Neural crest cell (in vitro differentiated cells): ENCODE results near the gene BCAT1. TPM values are rescaled to one million over a fixed set of nuclear protein-coding genes. Genes with fewer than 3 reads are reported as not detected.

Experiments
- DNase-seq: peaks from one replicate; pipeline ENCODE4 v3.0.0; 2021; ENCODE audit warnings: low read depth, mixed read lengths, low spot score
- H3K27ac Mint-ChIP-seq: one replicate; pipeline ENCODE4 v1.8.0; 2021; ENCODE audit warnings: mild to moderate bottlenecking, mixed read lengths; ENCODE audit not compliant: unreplicated experiment
- H3K27me3 Mint-ChIP-seq: 2 replicates; pipeline ENCODE4 v1.8.0; 2021; ENCODE audit warnings: low read depth, mild to moderate bottlenecking, mixed read lengths
- H3K36me3 Mint-ChIP-seq: 2 replicates; pipeline ENCODE4 v1.8.0; 2021; ENCODE audit warnings: low read depth, mild to moderate bottlenecking, mixed read lengths
- H3K4me1 Mint-ChIP-seq: 2 replicates; pipeline ENCODE4 v1.8.0; 2021; ENCODE audit warnings: mixed read lengths
- H3K4me3 Mint-ChIP-seq: one replicate; pipeline ENCODE4 v1.8.0; 2021; ENCODE audit warnings: mild to moderate bottlenecking, mixed read lengths
- H3K9me3 Mint-ChIP-seq: 2 replicates; pipeline ENCODE4 v1.8.0; 2021; ENCODE audit warnings: mixed read lengths
- total RNA-seq: library from RNA; stranded (reverse); gene quantifications from 2 replicates; pipeline ENCODE4 v1.2.1, GENCODE V29; 2021
- TF ChIP-seq, protein P1 (sequence below): fragments of 200-600 bp; sonication (generic); conservative IDR thresholded peaks from 2 replicates; pipeline ENCODE4 v1.5.0; 2021; ENCODE audit warnings: antibody characterized with exemption, mild to moderate bottlenecking

BCAT1 gene
- total RNA-seq, 1 donor from 2014 or later: 199 TPM

DNA sequence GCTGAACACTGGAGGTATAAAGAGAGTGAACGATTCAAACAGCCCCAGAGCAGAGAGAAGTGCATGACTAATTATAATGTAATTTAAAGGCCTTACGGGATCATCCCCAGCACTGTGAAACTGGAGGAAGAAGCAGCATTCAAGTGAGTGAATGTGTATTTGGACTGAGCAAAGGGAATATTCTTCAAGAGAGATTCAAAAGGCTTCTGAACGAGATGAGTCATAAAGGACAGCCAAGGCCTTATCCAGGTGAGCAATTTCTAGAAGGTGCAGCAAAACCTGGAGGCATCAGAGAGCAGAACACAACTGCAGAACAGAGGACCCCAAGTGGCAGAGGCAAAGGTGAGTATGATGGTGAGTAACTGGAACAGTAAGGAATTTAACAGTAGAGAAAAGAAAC is 127.2 kb downstream of the BCAT1 start:
- no peak for DNase-seq
- Mint-ChIP-seq H3K36me3 (peaks cover 29% of the 10 kb centered on the region), H3K4me1 (no peaks in the 10 kb centered on the region), H3K27ac (no peak overlapping the region), H3K9me3 (no peaks in the 10 kb centered on the region), H3K4me3 (no peak overlapping the region), H3K27me3 (no peaks in the 10 kb centered on the region)
- TF ChIP-seq, protein P1, sequence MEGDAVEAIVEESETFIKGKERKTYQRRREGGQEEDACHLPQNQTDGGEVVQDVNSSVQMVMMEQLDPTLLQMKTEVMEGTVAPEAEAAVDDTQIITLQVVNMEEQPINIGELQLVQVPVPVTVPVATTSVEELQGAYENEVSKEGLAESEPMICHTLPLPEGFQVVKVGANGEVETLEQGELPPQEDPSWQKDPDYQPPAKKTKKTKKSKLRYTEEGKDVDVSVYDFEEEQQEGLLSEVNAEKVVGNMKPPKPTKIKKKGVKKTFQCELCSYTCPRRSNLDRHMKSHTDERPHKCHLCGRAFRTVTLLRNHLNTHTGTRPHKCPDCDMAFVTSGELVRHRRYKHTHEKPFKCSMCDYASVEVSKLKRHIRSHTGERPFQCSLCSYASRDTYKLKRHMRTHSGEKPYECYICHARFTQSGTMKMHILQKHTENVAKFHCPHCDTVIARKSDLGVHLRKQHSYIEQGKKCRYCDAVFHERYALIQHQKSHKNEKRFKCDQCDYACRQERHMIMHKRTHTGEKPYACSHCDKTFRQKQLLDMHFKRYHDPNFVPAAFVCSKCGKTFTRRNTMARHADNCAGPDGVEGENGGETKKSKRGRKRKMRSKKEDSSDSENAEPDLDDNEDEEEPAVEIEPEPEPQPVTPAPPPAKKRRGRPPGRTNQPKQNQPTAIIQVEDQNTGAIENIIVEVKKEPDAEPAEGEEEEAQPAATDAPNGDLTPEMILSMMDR: no peak

- H3K4me1 Mint-ChIP-seq: peaks cover under 1% of the 10 kb centered on the region
- TF ChIP-seq, protein P1: no peak
- H3K36me3 Mint-ChIP-seq: peaks cover 32% of the 10 kb centered on the region
Measured at GRCh38 chr12:24820872-24821271, 128.0 kb downstream of the BCAT1 start.

DNA sequence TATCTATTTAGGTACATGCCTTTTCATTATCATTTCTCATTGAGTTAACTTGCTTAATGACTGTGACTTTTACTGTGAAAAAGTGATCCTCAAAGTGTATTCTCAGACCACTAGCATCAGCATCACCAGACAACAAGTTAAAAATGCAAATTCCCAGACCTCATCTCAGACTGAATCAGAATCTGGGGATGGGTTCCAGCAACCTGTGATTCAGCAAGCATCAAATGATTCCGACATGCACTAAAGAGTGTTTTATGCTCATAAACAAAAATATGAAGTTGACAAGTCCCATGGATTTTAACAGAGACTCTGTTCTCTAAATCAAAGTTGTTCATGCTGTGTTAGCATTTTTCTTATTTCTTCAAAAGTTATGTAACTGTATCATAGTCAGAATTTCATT is 130.6 kb downstream of the BCAT1 start:
- TF ChIP-seq, protein P1: no peak
- H3K27me3 Mint-ChIP-seq: no peaks in the 10 kb centered on the region

More at GRCh38 chr12:24820872-24821271, 128.0 kb downstream of the BCAT1 start:
- H3K9me3 Mint-ChIP-seq: no peaks in the 10 kb centered on the region
- DNase-seq: no peak
- H3K27ac Mint-ChIP-seq: no peak overlapping the region
- no peaks in the 10 kb centered on the region for H3K27me3 Mint-ChIP-seq
- H3K4me3 Mint-ChIP-seq: no peak overlapping the region

GRCh38 chr12:24815114-24815423 is 133.8 kb downstream of the BCAT1 start:
- TF ChIP-seq, protein P1: no peak
- DNase-seq: no peak
- no peak overlapping the region for H3K27ac Mint-ChIP-seq
- H3K9me3 Mint-ChIP-seq: no peaks in the 10 kb centered on the region
- H3K27me3 Mint-ChIP-seq: no peaks in the 10 kb centered on the region
- no peak overlapping the region for H3K4me3 Mint-ChIP-seq
- peaks cover 6% of the 10 kb centered on the region for H3K4me1 Mint-ChIP-seq
- H3K36me3 Mint-ChIP-seq: peaks cover 21% of the 10 kb centered on the region

More for the DNA sequence above, 130.6 kb downstream of the BCAT1 start:
- Mint-ChIP-seq H3K27ac (no peak overlapping the region), H3K36me3 (peaks cover 27% of the 10 kb centered on the region), H3K9me3 (no peaks in the 10 kb centered on the region), H3K4me3 (no peak overlapping the region), H3K4me1 (peaks cover 6% of the 10 kb centered on the region)
- DNase-seq: no peak

DNA sequence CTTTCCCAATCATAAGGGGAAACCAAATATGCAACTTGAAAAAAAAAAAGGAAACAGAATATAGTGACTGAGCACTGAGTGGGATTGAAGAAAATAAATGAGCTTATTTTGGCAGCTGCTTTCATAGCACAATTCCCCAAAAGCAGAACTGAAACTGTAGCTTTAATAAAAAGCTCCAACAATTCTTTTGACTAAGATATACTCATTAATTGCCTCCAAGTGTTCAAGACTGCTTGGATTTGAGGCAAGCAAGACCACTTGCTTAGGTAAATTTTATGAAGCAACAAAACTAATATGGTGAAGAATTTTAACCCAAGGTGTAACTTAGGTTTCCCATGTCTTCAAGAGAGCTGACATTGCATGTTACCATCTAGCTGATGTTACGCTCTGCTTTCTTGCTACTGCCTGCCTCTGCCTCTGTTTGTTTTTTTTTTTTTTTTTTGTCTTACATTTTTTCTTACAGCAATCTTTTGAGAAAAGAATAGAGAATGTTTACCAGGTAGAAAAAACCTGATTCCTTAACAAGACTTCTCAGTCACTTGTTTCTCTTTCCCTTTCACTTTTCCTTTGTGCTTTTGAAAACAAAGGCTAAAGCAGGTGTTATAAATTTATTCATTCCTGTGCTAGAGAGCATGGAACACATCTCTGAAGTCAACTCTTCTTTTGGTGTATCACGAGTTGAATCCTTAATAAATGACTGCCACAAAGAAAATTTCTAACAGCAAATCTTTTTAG is 134.4 kb downstream of the BCAT1 start:
- Mint-ChIP-seq H3K36me3 (peaks cover 21% of the 10 kb centered on the region), H3K27me3 (no peaks in the 10 kb centered on the region), H3K4me3 (no peak overlapping the region), H3K9me3 (no peaks in the 10 kb centered on the region), H3K27ac (no peak overlapping the region), H3K4me1 (peaks cover 6% of the 10 kb centered on the region)
- TF ChIP-seq, protein P1: no peak
- no peak for DNase-seq
